HG03378 (cell line): ENCODE measurements around the gene CBX2.

Experiments used
- ATAC-seq: cut with Tn5 transposase; IDR thresholded peaks from one replicate; pipeline ENCODE4 v1.9.1; 2021; ENCODE audit warnings: mild to moderate bottlenecking, moderate library complexity; ENCODE audit not compliant: unreplicated experiment

Gene CBX2

DNA sequence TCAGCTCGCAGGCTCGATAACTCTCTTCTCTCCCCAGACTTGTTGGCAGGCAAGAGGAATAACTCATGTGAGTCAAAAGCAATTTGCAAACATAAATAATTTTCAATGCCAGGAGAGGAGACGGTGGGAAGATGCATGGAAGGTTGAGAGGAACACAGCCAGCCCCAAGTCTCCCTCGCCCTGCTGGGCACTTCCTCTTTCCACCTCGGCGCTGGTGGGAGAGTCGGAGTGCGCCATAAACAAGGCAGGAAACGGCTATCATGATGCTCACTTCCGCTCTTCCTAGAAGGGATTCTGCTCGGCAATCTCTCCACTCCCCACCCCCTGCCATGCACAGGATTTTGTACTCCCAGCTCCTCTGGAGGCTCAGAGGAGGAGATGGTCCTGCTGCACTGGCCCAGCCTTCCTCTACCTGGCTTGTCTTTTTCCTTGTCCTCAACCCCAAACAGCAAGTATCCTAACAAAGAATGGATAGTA lies 48.3 kb downstream of the CBX2 start:
- no peak for ATAC-seq

DNA sequence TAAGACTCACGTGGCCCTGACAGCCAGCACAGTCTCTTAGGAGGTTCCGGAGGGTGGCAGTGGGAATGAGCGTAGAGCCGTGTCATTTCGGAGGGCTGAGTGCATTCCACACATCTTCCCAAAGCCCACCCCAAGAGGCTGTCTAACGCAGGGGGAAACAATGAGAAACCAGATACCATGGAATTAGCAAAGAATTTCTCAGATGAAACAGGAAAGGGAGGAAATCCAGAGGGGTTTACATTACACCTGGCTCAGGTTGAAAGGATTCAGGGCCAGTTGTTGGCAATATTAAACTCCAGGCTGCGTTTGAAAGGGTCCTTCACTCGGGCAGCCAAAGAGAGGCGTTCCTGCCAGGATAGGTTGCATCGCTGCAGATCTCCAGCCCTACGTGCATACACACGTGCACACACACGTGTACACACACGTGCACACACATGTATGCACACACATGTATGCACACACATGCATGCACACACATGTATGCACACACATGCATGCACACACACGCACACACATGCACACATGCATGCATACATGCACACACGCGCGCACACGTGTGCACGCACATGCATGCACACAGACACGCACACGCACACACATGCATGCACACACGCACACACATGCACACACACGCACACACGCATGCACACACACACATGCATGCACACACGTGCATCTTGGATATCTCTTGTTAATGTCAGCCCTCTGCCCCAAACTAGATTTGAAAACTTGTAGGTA lies 49.1 kb downstream of the CBX2 start:
- no peak for ATAC-seq

GRCh38 chr17:79829004-79829403 lies 51.1 kb downstream of the CBX2 start:
- no peak for ATAC-seq

- ATAC-seq, result no peak
Observed at GRCh38 chr17:79829457-79829856, 51.5 kb downstream of the CBX2 start.

- no peak for ATAC-seq
Observed at GRCh38 chr17:79830303-79830702, 52.4 kb downstream of the CBX2 start.

GRCh38 chr17:79830763-79831264 lies 52.9 kb downstream of the CBX2 start:
- ATAC-seq, result no peak

- ATAC-seq, result no peak
Observed at GRCh38 chr17:79831265-79832217, 53.6 kb downstream of the CBX2 start.

- no peak for ATAC-seq
Observed at GRCh38 chr17:79832218-79833109, 54.5 kb downstream of the CBX2 start.

DNA sequence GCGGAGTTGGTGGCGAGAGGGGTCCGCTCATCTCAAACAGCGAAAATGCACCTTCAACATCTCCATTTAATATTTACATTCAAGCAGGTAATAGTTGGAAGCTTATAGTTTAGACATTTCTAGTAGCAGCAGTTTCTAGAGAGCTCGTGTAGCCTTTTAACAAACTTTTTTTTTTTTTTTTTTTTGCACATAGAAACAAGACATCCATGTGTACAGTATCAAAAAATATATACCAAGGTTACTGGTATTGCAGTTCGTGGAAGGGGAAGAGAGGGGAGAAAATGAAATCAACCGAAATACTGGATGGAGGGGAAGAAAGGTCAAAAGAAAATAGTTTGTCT lies 55.1 kb downstream of the CBX2 start:
- no peak for ATAC-seq

- no peak for ATAC-seq
Observed at GRCh38 chr17:79833744-79834564, 56.0 kb downstream of the CBX2 start.

DNA sequence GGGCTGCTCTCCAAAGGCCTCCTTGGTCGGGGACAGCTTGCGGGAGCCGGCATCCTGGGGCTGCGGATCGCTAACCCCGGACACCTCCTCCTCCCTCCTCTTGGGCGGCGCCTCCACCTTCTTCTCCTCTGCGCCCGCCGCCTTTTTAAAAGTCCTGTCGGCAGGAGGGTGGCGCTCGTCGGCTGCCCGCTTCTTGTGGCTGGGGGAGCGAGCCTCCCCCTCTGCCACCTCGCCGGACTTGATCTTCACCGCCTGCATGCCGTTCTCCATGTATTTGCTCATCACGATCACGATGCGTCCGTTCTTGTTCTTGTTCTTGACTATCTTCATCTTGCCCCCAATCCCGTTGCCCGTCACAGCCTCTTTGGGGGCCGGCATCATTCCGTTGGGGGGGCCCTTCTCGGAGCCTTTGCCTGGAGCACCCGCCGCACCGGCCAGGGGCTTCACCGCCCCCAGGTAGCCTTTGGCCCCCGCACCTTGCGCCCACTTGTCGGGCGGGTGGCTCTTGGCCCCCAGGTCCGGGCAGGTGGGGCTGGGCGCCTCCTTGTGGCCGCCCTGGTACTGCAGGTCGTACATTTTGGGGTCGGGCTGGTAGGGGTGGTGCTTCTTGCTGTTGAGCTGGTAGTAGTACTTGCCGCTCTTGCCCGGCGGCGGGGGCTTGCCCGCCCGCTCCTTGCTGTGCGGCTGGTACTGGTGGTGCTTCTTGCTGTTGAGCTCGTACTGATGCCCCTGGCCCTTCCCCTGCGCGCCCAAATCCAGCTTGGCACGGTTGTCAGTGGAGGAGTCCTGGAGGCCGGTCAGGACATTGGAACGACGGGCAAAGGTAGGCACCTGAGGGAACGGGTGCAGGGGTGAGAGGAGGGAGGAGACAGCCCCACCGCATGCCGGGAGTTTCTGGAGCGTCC lies 56.9 kb downstream of the CBX2 start:
- ATAC-seq, result no peak

- ATAC-seq, result no peak
Observed at GRCh38 chr17:79835470-79835899, 57.5 kb downstream of the CBX2 start.

- no peak for ATAC-seq
Observed at GRCh38 chr17:79835953-79836509, 58.1 kb downstream of the CBX2 start.

DNA sequence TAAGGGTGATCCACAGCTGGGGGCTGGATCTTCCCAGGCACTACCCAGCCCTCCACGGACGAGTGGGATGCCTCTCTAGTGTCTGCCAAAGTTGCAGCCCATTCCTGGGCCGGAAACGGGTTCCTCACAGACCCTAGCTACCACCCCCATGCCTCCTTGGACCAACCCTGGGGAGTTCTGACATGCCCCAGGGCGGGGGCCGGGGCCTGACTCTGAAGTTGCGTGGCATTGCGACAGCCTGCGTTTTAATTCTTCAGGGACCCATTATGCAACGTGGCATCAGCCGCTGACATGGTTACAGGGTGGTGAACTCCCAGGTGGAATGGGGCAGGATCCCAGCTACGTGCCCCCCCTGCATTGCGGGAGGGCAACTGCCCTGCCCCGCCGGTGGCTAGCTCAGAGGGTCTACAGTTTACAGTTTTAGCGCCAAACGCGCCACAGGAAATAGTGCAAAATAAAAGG lies 58.6 kb downstream of the CBX2 start:
- no peak for ATAC-seq

DNA sequence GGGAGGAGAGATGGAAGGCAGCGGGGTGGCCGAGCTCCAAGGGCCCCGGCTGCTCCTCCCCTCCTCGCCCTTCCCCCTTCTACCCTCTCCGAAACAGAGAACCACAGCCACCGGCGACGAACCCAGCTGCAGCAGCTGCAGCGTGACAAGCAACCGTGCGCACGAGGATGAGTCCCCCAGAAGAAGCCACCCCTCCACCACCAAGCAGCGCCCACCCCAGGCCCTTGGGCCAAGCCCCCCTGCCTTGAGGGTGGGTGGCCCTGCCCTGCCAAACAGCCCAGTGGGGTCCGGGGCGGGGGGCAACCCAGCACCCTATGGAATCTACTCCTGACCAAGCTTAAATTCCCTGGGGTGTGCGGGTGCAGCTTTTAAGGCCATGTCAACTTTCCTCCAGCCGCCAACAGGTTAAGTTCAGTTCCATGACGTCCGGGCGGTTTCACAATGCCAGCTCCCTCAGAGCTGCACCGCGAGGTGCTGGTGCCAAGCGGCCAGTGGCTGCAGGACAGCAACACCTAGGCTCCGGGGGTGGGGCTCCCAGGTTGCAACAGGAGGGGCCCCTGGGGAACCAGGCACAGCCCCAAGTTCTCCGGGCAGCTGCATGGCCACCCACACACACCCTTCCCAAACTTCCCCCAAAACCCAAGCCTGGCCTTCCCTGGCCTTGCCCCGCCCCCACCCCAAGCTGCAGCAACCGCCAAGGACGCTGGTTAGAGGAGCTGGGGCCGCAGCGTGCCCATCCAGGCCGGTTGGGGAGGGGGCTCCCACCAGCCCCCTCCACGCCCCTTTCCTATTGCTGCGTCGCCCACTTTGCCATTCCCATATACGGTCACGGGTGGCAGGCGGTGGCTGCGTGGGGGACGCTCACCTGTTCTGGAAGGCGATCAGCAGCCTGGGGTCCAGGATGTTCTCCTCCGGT lies 59.3 kb downstream of the CBX2 start:
- ATAC-seq, result no peak
